Liver (tissue), 9 donors: ENCODE results near the gene KCND2. TPM values are rescaled to one million over a fixed set of nuclear protein-coding genes. Genes with fewer than 3 reads are reported as not detected.

Experiments used
- DNase-seq: peaks from one replicate; pipeline ENCODE4 v3.0.0-alpha.2; 2017; ENCODE audit warnings: low spot score
- H3K27ac ChIP-seq, 2 donors: one replicate each; pipeline ENCODE4 v1.7.0; 2013; ENCODE audit warnings: inconsistent platforms in 2 of 2, low read length in 2 of 2, control low read depth in 1 of 2, low read depth in 1 of 2, mild to moderate bottlenecking in 1 of 2
- H3K27me3 ChIP-seq, 4 donors: one replicate each; pipeline versions ENCODE4 v1.6.1 to v1.7.0; 2013; ENCODE audit warnings: low read length in 3 of 4, inconsistent platforms in 1 of 4, mild to moderate bottlenecking in 1 of 4, moderate library complexity in 1 of 4; ENCODE audit not compliant: control insufficient read depth in 4 of 4, insufficient read depth in 4 of 4
- H3K36me3 ChIP-seq, 4 donors: one replicate each; pipeline versions ENCODE4 v1.6.1 to v1.7.0; 2013; ENCODE audit warnings: low read length in 3 of 4, mild to moderate bottlenecking in 3 of 4, low read depth in 1 of 4, moderate library complexity in 1 of 4; ENCODE audit not compliant: control insufficient read depth in 4 of 4, insufficient read depth in 3 of 4
- H3K4me1 ChIP-seq, 4 donors: one replicate each; pipeline versions ENCODE4 v1.6.1 to v1.7.0; 2013; ENCODE audit warnings: low read length in 3 of 4, mild to moderate bottlenecking in 3 of 4, moderate library complexity in 1 of 4; ENCODE audit not compliant: control insufficient read depth in 4 of 4, insufficient read depth in 4 of 4
- H3K4me3 ChIP-seq, 3 donors: one replicate each; pipeline versions ENCODE4 v1.6.1 to v1.7.0; 2013; ENCODE audit warnings: low read length in 3 of 3, control low read depth in 1 of 3, low read depth in 1 of 3, mild to moderate bottlenecking in 1 of 3
- H3K9ac ChIP-seq, 2 donors: one replicate each; pipeline ENCODE4 v1.7.0; 2013; ENCODE audit warnings: low read length in 2 of 2, mild to moderate bottlenecking in 2 of 2, moderate library complexity in 2 of 2, control low read depth in 1 of 2, low read depth in 1 of 2
- H3K9me3 ChIP-seq, 4 donors: one replicate each; pipeline versions ENCODE4 v1.6.1 to v1.7.0; 2013; ENCODE audit warnings: low read length in 3 of 4; ENCODE audit not compliant: control insufficient read depth in 4 of 4
- ATF3 ChIP-seq: IDR thresholded peaks from 2 replicates; pipeline ENCODE4 v1.6.1; 2016; ENCODE audit warnings: antibody characterized with exemption
- CTCF ChIP-seq: fragments of 150-350 bp; IDR thresholded peaks from 2 replicates; pipeline ENCODE4 v1.5.1; 2017; ENCODE audit warnings: improper control_type of control experiment, low read depth, low read length; ENCODE audit not compliant: missing input control
- EGR1 ChIP-seq, 2 donors: IDR thresholded peaks; 2 replicates each; pipeline ENCODE4 v1.6.1; 2016 to 2018; ENCODE audit warnings: antibody characterized with exemption in 2 of 2, low read depth in 2 of 2
- FOXA1 ChIP-seq: IDR thresholded peaks from 2 replicates; pipeline ENCODE4 v1.6.1; 2016; ENCODE audit warnings: antibody characterized with exemption
- FOXA2 ChIP-seq: IDR thresholded peaks from 2 replicates; pipeline ENCODE4 v1.6.1; 2016; ENCODE audit warnings: antibody characterized with exemption
- GABPA ChIP-seq, 2 donors: IDR thresholded peaks in 1 of 2; conservative IDR thresholded peaks in 1 of 2; 2 replicates each; pipeline ENCODE4 v1.6.1; 2016; ENCODE audit warnings: antibody characterized with exemption in 2 of 2, mild to moderate bottlenecking in 1 of 2, moderate library complexity in 1 of 2
- HNF4A ChIP-seq, 2 donors: conservative IDR thresholded peaks; 2 replicates each; pipeline ENCODE4 v1.6.1; 2016; ENCODE audit warnings: antibody characterized with exemption in 2 of 2, mild to moderate bottlenecking in 2 of 2
- HNF4G ChIP-seq: IDR thresholded peaks from 2 replicates; pipeline ENCODE4 v1.6.1; 2016; ENCODE audit warnings: antibody characterized with exemption
- JUND ChIP-seq, 2 donors: IDR thresholded peaks; 2 replicates each; pipeline ENCODE4 v1.6.1; 2016; ENCODE audit warnings: antibody characterized with exemption in 2 of 2
- MAX ChIP-seq: IDR thresholded peaks from 2 replicates; pipeline ENCODE4 v1.6.1; 2016; ENCODE audit warnings: antibody characterized with exemption
- NR2F2 ChIP-seq: IDR thresholded peaks from 2 replicates; pipeline ENCODE4 v1.6.1; 2016; ENCODE audit warnings: antibody characterized with exemption
- RAD21 ChIP-seq, 2 donors: IDR thresholded peaks; 2 replicates each; pipeline ENCODE4 v1.6.1; 2016; ENCODE audit warnings: antibody characterized with exemption in 2 of 2, mild to moderate bottlenecking in 2 of 2
- REST ChIP-seq: IDR thresholded peaks from 2 replicates; pipeline ENCODE4 v1.6.1; 2016; ENCODE audit warnings: antibody characterized with exemption, mild to moderate bottlenecking
- RXRA ChIP-seq, 2 donors: IDR thresholded peaks; 2 replicates each; pipeline ENCODE4 v1.6.1; 2017 to 2018; ENCODE audit warnings: antibody characterized with exemption in 2 of 2, mild to moderate bottlenecking in 1 of 2
- SP1 ChIP-seq: IDR thresholded peaks from 2 replicates; pipeline ENCODE4 v1.6.1; 2018; ENCODE audit warnings: antibody characterized with exemption, mild to moderate bottlenecking
- TAF1 ChIP-seq: conservative IDR thresholded peaks from 2 replicates; pipeline ENCODE4 v1.6.1; 2016; ENCODE audit warnings: antibody characterized with exemption, mild to moderate bottlenecking
- YY1 ChIP-seq: IDR thresholded peaks from 2 replicates; pipeline ENCODE4 v1.6.1; 2016; ENCODE audit warnings: antibody characterized with exemption, mild to moderate bottlenecking
- ZBTB33 ChIP-seq: IDR thresholded peaks from 2 replicates; pipeline ENCODE4 v1.6.1; 2016; ENCODE audit warnings: antibody characterized with exemption
- WGBS: extraction: QIAGEN DNeasy Blood & Tissue Kit; methylation state at CpG from one replicate; pipeline ENCODE4 v1.1.7; 2013; 5-methylcytosine and 5-hydroxymethylcytosine counted together
- polyA plus RNA-seq, 2 donors: library from polyadenylated mRNA; stranded (reverse) in 1 of 2; unstranded in 1 of 2; fragments of 200-250 nt in 1 of 2; fragments of >200 nt in 1 of 2; fragmentation: Nextera tagmentation in 1 of 2; extraction: Ambion mirVana in 1 of 2; gene quantifications; one replicate each; pipeline versions ENCODE4 v1.2.1 to v1.2.3, GENCODE V29; 2013 to 2015
- total RNA-seq, 2 donors: library from RNA; depleted of rRNA; stranded (reverse); fragments of >200 nt; gene quantifications; one replicate each; pipeline ENCODE4 v1.2.3, GENCODE V29; 2014
- donor health status: healthy.
- donor health status: healthy.
- donor health status: healthy.
- donor health status: healthy.
- donor health status: healthy.

Gene KCND2
- total and polyA plus RNA-seq, 4 donors, result 0.02 to 0.22 (median 0.07) TPM

- no peaks in the 10 kb centered on the region for H3K4me1 ChIP-seq
- no peak for TF ChIP-seq ZBTB33
- no peak for TF ChIP-seq ATF3
- TF ChIP-seq GABPA (IDR thresholded peaks at IDR 0.05 in 1 of 2, conservative IDR thresholded peaks at IDR 0.05 in 1 of 2), result no peak
- 79% methylated on average over 2 of the region's 2 CpGs for WGBS
Measured at GRCh38 chr7:120421151-120421651, 148.2 kb downstream of the KCND2 start.

GRCh38 chr7:120431016-120431415, 158.0 kb downstream of the KCND2 start:
- Histone ChIP-seq H3K27ac (no peak overlapping the region), H3K9me3 (no peaks in the 10 kb centered on the region), H3K27me3 (peaks cover 0 to 2% (median 0%) of the 10 kb centered on the region in 4 donors), H3K9ac (no peak overlapping the region), H3K36me3 (no peaks in the 10 kb centered on the region), H3K4me1 (no peaks in the 10 kb centered on the region), H3K4me3 (no peak overlapping the region)
- TF ChIP-seq FOXA1, result no peak
- TF ChIP-seq REST, result no peak
- TF ChIP-seq RAD21 (IDR thresholded peaks at IDR 0.05), result no peak
- no peak for TF ChIP-seq MAX
- TF ChIP-seq YY1, result no peak
- no peak for TF ChIP-seq RXRA (IDR thresholded peaks at IDR 0.05)
- TF ChIP-seq TAF1, result no peak
- TF ChIP-seq HNF4G, result no peak
- no peak for TF ChIP-seq CTCF
- TF ChIP-seq EGR1 (IDR thresholded peaks at IDR 0.05; ENCODE audit: low read depth in 2 of 2), result no peak
- no peak for TF ChIP-seq SP1
- no peak for TF ChIP-seq ATF3
- no peak for TF ChIP-seq ZBTB33
- no peak for TF ChIP-seq NR2F2
- no peak for TF ChIP-seq HNF4A (conservative IDR thresholded peaks at IDR 0.05)
- no peak for TF ChIP-seq GABPA (IDR thresholded peaks at IDR 0.05 in 1 of 2, conservative IDR thresholded peaks at IDR 0.05 in 1 of 2)
- TF ChIP-seq JUND (IDR thresholded peaks at IDR 0.05), result no peak
- TF ChIP-seq FOXA2, result no peak
- 59% methylated on average over 1 of the region's 1 CpG for WGBS
- DNase-seq, result no peak

More at GRCh38 chr7:120421151-120421651, 148.2 kb downstream of the KCND2 start:
- Histone ChIP-seq H3K9me3 (no peaks in the 10 kb centered on the region), H3K4me3 (no peak overlapping the region), H3K36me3 (no peaks in the 10 kb centered on the region), H3K27ac (no peak overlapping the region), H3K27me3 (no peaks in the 10 kb centered on the region), H3K9ac (no peak overlapping the region)
- no peak for DNase-seq
